ENCODE results near the gene CCDC57.
"Not testable (repeated sequence)": the region's sequence is repeated elsewhere in the genome, so short reads cannot be mapped to it uniquely, and the experiment has no call there.

Gene CCDC57

DNA sequence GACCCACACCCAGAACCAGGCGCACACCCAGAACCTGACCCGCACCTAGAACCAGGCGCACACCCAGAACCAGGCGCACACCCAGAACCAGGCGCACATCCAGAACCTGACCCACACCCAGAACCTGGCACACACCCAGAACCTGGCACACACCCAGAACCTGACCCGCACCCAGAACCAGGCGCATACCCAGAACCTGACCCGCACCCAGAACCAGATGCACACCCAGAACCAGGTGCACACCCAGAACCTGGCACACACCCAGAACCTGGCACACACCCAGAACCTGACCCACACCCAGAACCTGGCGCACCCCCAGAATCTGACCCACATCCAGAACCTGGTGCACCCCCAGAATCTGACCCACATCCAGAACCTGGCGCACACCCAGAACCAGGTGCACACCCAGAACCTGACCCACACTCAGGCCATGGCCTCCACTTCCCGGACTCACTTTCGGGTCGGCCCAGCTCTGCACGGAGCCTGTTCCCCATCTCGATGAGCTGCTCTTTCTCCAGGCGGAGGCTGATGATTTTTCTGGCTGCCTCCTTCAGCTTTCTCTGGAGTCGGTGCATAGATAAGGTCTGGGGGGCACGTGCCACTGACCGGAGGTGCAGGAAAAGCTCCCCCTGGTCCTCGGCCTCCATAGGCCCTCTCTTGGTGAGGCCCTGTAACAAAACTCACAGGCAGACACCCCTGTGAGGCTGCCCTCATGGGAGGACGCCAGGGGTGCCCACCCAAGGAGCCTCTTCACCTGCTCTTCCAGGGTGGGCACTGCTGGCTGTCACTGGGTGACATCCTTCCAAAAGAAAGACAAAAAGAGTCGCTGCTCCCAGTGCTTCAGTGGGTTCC, 61.3 kb downstream of the CCDC57 start:
- no peak for DNase-seq

GRCh38 chr17:82149401-82150099, 63.1 kb downstream of the CCDC57 start:
- DNase-seq: no peak

- no peak for DNase-seq
Measured at GRCh38 chr17:82148997-82149396, 63.6 kb downstream of the CCDC57 start.

DNA sequence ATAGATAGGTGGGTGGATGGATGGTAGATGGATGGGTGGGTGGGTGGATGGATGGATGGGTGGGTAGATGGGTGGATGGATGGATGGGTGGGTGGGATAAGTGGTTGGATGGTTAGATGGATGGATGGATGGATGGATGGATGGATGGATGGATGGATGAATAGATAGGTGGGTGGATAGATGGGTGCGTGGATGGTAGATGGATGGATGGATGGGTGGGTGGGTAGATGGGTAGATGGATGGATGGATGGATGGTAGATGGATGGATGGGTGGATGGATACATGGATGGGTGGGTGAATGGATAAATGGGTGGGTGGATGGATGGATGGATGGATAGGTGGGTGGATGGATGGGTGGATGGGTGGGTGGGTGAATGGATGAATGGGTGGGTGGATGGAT, 64.6 kb downstream of the CCDC57 start:
- DNase-seq: no peak

DNA sequence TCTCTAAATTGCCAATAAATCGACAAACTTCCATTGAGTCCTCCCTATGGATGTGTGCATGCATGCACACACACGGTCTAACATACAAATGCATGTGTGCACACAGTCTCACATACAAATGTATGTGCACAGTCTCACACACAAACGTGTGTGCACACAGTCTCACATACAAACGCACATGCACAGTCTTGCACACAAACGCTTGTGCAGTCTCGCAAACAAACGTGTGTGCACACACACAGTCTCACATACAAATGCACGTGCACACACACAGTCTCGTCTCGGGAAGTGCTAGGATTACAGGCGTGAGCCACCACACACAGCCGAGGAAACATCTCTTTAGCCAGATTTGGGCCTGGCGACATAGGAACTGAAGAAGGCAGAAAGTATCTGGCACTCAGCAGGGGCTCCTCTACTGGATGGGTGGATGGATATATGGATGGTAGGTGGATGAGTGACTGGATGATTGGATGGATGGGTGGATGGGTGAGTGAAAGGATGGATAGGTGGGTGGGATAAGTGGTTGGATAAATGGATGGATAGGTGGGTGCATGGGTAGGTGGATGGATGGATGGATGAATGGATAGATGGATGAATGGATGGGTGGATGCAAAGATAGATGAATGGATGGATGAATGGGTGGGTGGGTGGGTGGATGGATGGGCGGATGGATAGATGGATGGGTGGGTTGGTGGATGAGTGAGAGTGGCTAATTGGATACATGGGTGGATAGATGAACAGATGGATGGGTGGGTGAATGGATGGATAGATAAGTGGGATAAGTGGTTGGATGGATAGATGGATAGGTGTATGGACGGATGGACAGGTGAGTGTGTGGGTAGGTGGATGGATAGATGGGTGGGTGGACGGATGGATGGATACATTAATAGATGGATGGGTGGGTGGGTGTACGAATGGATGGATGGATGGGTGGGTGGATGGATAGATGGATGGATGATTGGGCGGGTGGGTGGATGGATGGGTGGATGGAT, 65.7 kb downstream of the CCDC57 start:
- DNase-seq: no peak

GRCh38 chr17:82145550-82146155, 67.0 kb downstream of the CCDC57 start:
- no peak for DNase-seq

- DNase-seq: no peak
Measured at GRCh38 chr17:82143333-82143732, 69.3 kb downstream of the CCDC57 start.

DNA sequence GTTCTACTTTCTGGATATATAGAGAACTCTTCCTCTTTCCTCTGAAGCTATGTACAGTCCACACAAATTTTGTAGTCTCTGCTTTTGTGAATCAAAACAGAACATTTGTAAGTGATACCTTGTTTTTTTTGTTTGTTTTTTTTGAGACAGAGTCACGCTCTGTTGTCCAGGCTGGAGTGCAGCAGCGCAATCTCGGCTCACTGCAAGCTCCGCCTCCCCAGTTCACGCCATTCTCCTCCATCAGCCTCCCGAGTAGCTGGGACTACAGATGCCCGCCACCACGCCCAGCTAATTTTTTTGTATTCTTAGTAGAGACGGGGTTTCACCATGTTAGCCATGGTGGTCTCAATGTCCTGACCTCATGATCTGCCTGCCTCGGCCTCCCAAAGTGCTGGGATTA, 72.7 kb downstream of the CCDC57 start:
- not testable (repeated sequence) for DNase-seq

GRCh38 chr17:82138511-82138992, 74.1 kb downstream of the CCDC57 start:
- no peak for DNase-seq

- DNase-seq: no peak
Measured at GRCh38 chr17:82134101-82134500, 78.5 kb downstream of the CCDC57 start.

DNA sequence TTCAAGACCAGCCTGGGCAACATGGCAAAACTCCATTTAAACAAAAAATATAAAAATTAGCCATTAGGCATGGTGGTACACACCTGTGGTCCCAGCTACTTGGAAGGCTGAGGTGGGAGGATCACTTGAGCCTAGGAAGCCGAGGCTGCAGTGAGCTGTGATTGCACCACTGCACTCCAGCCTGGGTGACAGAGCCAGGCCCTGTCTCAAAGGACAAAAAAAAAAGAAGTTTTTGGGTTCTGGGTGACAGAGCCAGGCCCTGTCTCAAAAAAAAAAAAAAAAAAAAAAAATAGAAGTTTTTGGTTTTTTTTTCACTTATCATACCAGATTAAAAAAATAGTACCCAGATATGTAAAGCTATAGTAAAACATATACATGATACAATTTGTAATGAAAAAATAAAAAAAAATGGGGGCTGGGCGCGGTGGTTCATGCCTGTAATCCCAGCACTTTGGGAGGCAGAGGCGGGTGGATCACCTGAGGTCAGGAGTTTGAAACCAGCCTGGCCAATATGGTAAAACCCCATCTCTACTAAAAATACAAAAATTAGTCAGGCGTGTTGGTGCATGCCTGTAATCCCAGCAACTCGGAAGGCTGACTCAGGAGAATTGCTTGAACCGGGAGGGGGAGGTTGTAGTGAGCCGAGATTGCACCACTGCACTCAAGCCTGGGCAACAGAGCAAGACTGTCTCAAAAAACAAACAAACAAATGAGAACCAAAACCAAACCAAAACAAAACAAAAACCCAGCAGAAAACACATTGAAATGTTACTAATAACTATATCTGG, 79.3 kb downstream of the CCDC57 start:
- not testable (repeated sequence) for DNase-seq

GRCh38 chr17:82129095-82129494, 83.5 kb downstream of the CCDC57 start:
- DNase-seq: no peak

GRCh38 chr17:82128287-82128686, 84.4 kb downstream of the CCDC57 start:
- no peak for DNase-seq

GRCh38 chr17:82127704-82128103, 84.9 kb downstream of the CCDC57 start:
- DNase-seq: no peak

GRCh38 chr17:82127315-82127595, 85.4 kb downstream of the CCDC57 start:
- DNase-seq: no peak

GRCh38 chr17:82126556-82127314, 85.9 kb downstream of the CCDC57 start:
- no peak for DNase-seq

- DNase-seq: no peak
Measured at GRCh38 chr17:82124101-82124500, 88.5 kb downstream of the CCDC57 start.

GRCh38 chr17:82121660-82122629, 90.7 kb downstream of the CCDC57 start:
- no peak for DNase-seq

- DNase-seq: no peak
Measured at GRCh38 chr17:82121246-82121645, 91.4 kb downstream of the CCDC57 start.

- no peak for DNase-seq
Measured at GRCh38 chr17:82120148-82120547, 92.5 kb downstream of the CCDC57 start.
